Measurements from ENCODE around the gene PRRC2B. TPM values are rescaled to one million over a fixed set of nuclear protein-coding genes. Genes with fewer than 3 reads are reported as not detected.

Gene PRRC2B
- total and polyA plus RNA-seq, 2 of the 13 experiments (the other 11 are each of a cell fraction or from before 2014, with no cell fraction given): 20.8 to 37.4 TPM

DNA sequence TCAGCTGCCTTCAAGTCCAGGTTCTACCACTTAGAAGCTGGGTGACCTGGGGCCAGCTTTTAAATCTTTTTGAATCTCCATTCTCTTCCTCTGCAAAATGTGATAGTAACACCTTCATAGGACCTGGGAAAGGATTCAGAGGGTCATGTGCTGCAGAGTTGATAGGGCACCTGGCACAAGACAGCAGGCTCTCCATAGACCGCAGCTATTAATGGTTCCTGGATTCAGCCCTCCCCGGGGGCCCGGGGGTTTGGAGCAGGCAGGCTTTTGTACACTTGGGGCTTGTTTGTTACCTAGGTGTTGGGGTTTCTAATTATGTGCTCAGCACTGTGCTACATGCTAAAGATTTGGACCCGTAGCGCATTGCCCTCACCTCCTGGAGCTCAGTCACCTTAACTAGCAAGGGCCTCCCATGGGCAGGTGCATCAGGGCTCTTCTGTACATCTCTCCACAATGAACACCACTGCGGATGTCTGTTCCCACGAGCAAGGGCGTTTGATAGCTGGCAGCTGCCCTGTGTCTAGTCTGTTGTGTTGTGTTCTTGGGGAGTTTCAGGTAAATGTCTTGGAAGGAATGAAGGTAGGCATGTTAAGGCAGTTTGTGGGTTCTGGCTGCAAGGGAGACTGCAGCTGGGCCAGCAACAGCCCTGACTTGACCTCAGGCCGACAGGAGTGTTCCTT is 12.1 kb downstream of the PRRC2B start:
- Histone ChIP-seq H3K27me3 (ENCODE audit: control insufficient read depth in 1 of 2, insufficient read depth in 2 of 2, low read length in 2 of 2) (no peaks in the 10 kb centered on the region), H3K4me3 (replicated peaks in 1 of 3; ENCODE audit: insufficient read depth in 1 of 3, low read depth in 2 of 3, low read length in 3 of 3) (no peak overlapping the region), H3K9me3 (ENCODE audit: low read length) (no peaks in the 10 kb centered on the region), H3K36me3 (replicated peaks in 1 of 2; ENCODE audit: control insufficient read depth in 1 of 2, insufficient read depth in 2 of 2, low read length in 2 of 2) (0 out of 5 replicates have a peak, but pooled peaks cover 0 to 5% of the 10 kb centered on the region in 2 experiments), H3K4me1 (ENCODE audit: insufficient read depth, low read length) (peaks cover 100% of the 10 kb centered on the region), H3K9ac (ENCODE audit: insufficient read depth, low read depth, low read length) (no peak overlapping the region), H3K4me2 (ENCODE audit: low read depth, low read length) (peak overlapping the region; percentile 60), H3K27ac (ENCODE audit: extremely low read length, insufficient read depth, low read length) (no peak overlapping the region), H2AFZ (ENCODE audit: low read length) (no peak overlapping the region), H4K20me1 (ENCODE audit: insufficient read depth, low read length) (peaks cover 93% of the 10 kb centered on the region), H3K79me2 (ENCODE audit: insufficient read depth, low read length) (peaks cover 98% of the 10 kb centered on the region)
- WGBS (ENCODE audit: low lambda C conversion rate): 78% methylated on average over 7 of the region's 9 CpGs
- in situ Hi-C loops (cut with HindIII; ENCODE audit: extremely low pct_ligation_motif_present, low pct_unique_long_range_greater_than_20kb): no loop called here
- BruUV-seq (replicated peaks): no TSS peak
- ChIA-PET POLR2A (interaction anchor here (1.9 kb wide), 1 partner anchor 33 kb away, joined by 5 read pairs; no protein-coding TSS in a partner anchor), CTCF (ENCODE audit: low intra/inter-chr PET ratio, low total read pairs) (no interaction called here)
- no peak for FAIRE-seq
- no peak for DNase-seq (ENCODE audit: low spot score)
- no peak for TF ChIP-seq REPIN1 (CRISPR knock-in tag; IDR thresholded peaks at IDR 0.05; ENCODE audit: borderline replicate concordance, low read depth)
- no peak for TF ChIP-seq KAT2B (IDR thresholded peaks at IDR 0.05; ENCODE audit: borderline replicate concordance, low read depth, low read length)
- TF ChIP-seq, protein P1, sequence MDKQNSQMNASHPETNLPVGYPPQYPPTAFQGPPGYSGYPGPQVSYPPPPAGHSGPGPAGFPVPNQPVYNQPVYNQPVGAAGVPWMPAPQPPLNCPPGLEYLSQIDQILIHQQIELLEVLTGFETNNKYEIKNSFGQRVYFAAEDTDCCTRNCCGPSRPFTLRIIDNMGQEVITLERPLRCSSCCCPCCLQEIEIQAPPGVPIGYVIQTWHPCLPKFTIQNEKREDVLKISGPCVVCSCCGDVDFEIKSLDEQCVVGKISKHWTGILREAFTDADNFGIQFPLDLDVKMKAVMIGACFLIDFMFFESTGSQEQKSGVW (CRISPR knock-in tag; IDR thresholded peaks at IDR 0.05; ENCODE audit: borderline replicate concordance): no peak
- no peak for TF ChIP-seq ZBTB3 (CRISPR knock-in tag; IDR thresholded peaks at IDR 0.05; ENCODE audit: borderline replicate concordance, low read depth)
- TF ChIP-seq RNF2 (conservative IDR thresholded peaks at IDR 0.05; ENCODE audit: low read depth): no peak
- TF ChIP-seq, protein P2, sequence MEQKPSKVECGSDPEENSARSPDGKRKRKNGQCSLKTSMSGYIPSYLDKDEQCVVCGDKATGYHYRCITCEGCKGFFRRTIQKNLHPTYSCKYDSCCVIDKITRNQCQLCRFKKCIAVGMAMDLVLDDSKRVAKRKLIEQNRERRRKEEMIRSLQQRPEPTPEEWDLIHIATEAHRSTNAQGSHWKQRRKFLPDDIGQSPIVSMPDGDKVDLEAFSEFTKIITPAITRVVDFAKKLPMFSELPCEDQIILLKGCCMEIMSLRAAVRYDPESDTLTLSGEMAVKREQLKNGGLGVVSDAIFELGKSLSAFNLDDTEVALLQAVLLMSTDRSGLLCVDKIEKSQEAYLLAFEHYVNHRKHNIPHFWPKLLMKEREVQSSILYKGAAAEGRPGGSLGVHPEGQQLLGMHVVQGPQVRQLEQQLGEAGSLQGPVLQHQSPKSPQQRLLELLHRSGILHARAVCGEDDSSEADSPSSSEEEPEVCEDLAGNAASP (CRISPR knock-in tag; IDR thresholded peaks at IDR 0.05; ENCODE audit: borderline replicate concordance): no peak
- TF ChIP-seq, protein P3, sequence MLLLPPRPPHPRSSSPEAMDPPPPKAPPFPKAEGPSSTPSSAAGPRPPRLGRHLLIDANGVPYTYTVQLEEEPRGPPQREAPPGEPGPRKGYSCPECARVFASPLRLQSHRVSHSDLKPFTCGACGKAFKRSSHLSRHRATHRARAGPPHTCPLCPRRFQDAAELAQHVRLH (CRISPR knock-in tag; IDR thresholded peaks at IDR 0.05; ENCODE audit: borderline replicate concordance, low read depth): no peak
- TF ChIP-seq RBM22 (optimal IDR thresholded peaks at IDR 0.05; ENCODE audit: low read length): peak; percentile 35
- 0 out of 4 replicates have a peak, but pooled peaks of 1 of the 2 experiments have one; percentile 26 for TF ChIP-seq POLR2A (IDR thresholded peaks at IDR 0.05; ENCODE audit: insufficient read depth in 1 of 2, low read depth in 2 of 2, low read length in 2 of 2)
- TF ChIP-seq, protein P4, sequence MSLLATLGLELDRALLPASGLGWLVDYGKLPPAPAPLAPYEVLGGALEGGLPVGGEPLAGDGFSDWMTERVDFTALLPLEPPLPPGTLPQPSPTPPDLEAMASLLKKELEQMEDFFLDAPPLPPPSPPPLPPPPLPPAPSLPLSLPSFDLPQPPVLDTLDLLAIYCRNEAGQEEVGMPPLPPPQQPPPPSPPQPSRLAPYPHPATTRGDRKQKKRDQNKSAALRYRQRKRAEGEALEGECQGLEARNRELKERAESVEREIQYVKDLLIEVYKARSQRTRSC (CRISPR knock-in tag; IDR thresholded peaks at IDR 0.05; ENCODE audit: low read depth): no peak
- TF ChIP-seq NR2F1 (CRISPR knock-in tag; IDR thresholded peaks at IDR 0.05): no peak
- intact Hi-C loops (cut with micrococcal nuclease; ENCODE audit: unreplicated experiment): no loop called here
- no peak for ATAC-seq
